EH (cell line): ENCODE results near the gene SEMA3D.
A peak's percentile ranks its signal among the peaks of the same experiment; 100 is the strongest.

ENCODE experiments used
- DNase-seq: peaks from one replicate; pipeline ENCODE4 v3.0.0-alpha.2; 2015; ENCODE audit warnings: low read depth

The SEMA3D gene

GRCh38 chr7:85078181-85078580 lies 108.7 kb downstream of the SEMA3D start:
- no peak for DNase-seq

- DNase-seq = no peak
Observed at GRCh38 chr7:85075864-85076263, 111.0 kb downstream of the SEMA3D start.

GRCh38 chr7:85074992-85075391 lies 111.9 kb downstream of the SEMA3D start:
- peak; percentile 18 for DNase-seq

GRCh38 chr7:85074016-85074415 lies 112.8 kb downstream of the SEMA3D start:
- no peak for DNase-seq

GRCh38 chr7:85070967-85071628 lies 115.8 kb downstream of the SEMA3D start:
- DNase-seq = peak; percentile 32

- peak; percentile 67 for DNase-seq
Observed at GRCh38 chr7:85068799-85069198, 118.1 kb downstream of the SEMA3D start.

GRCh38 chr7:85067371-85067770 lies 119.5 kb downstream of the SEMA3D start:
- DNase-seq = no peak

GRCh38 chr7:85065888-85066485 lies 120.9 kb downstream of the SEMA3D start:
- peak; percentile 35 for DNase-seq

GRCh38 chr7:85065306-85065705 lies 121.5 kb downstream of the SEMA3D start:
- DNase-seq = no peak

- no peak for DNase-seq
Observed at GRCh38 chr7:85062651-85063050, 124.2 kb downstream of the SEMA3D start.

GRCh38 chr7:85061456-85061855 lies 125.4 kb downstream of the SEMA3D start:
- DNase-seq = no peak

GRCh38 chr7:85060696-85061095 lies 126.2 kb downstream of the SEMA3D start:
- no peak for DNase-seq

GRCh38 chr7:85055906-85056305 lies 130.9 kb downstream of the SEMA3D start:
- no peak for DNase-seq

GRCh38 chr7:85055196-85055595 lies 131.7 kb downstream of the SEMA3D start:
- no peak for DNase-seq

GRCh38 chr7:85054306-85054705 lies 132.6 kb downstream of the SEMA3D start:
- DNase-seq = no peak

GRCh38 chr7:85052894-85053293 lies 134.0 kb downstream of the SEMA3D start:
- no peak for DNase-seq

GRCh38 chr7:85052056-85052737 lies 134.7 kb downstream of the SEMA3D start:
- DNase-seq = no peak

GRCh38 chr7:85046534-85046933 lies 140.3 kb downstream of the SEMA3D start:
- no peak for DNase-seq

- DNase-seq = peak; percentile 75
Observed at GRCh38 chr7:85041605-85042216, 145.1 kb downstream of the SEMA3D start.

- no peak for DNase-seq
Observed at GRCh38 chr7:85039196-85039923, 147.5 kb downstream of the SEMA3D start.

GRCh38 chr7:85038466-85038865 lies 148.4 kb downstream of the SEMA3D start:
- no peak for DNase-seq

GRCh38 chr7:85033263-85033662 lies 153.6 kb downstream of the SEMA3D start:
- no peak for DNase-seq
